ENCODE data around the gene ERC1.

GRCh38 chr12:1369460-1369859 lies 378.4 kb downstream of the ERC1 start:
- TF ChIP-seq POLR2A (IDR thresholded peaks at IDR 0.05) (no peak), CTCF (IDR thresholded peaks at IDR 0.05) (no peak), POLR2AphosphoS5 (IDR thresholded peaks at IDR 0.05) (no peak), EP300 (IDR thresholded peaks at IDR 0.05) (no peak)
